MM.1S (cell line): ENCODE measurements around the gene HMOX2.

Experiments
- DNase-seq: peaks from one replicate; pipeline ENCODE4 v3.0.0-alpha.2; 2015
- H2AFZ ChIP-seq: fragments of 300-600 bp; sonication (generic); 2 replicates; pipeline ENCODE4 v1.6.0; 2016; ENCODE audit warnings: antibody characterized with exemption, low read length
- H3F3A ChIP-seq: fragments of 300-600 bp; sonication (generic); 2 replicates; pipeline ENCODE4 v1.6.1; 2016; ENCODE audit warnings: mild to moderate bottlenecking, antibody characterized with exemption, low read length, moderate library complexity, mixed read lengths; ENCODE audit not compliant: insufficient read depth
- H3K27ac ChIP-seq: fragments of 300-600 bp; sonication (generic); 2 replicates; pipeline ENCODE4 v1.5.1; 2016; ENCODE audit warnings: mild to moderate bottlenecking, low read length
- H3K27me3 ChIP-seq: fragments of 300-600 bp; sonication (generic); replicated peaks from 2 replicates; pipeline ENCODE4 v1.6.0; 2016; ENCODE audit warnings: low read length; ENCODE audit not compliant: insufficient read depth
- H3K36me3 ChIP-seq: fragments of 300-600 bp; sonication (generic); replicated peaks from 2 replicates; pipeline ENCODE4 v1.6.1; 2016; ENCODE audit warnings: mild to moderate bottlenecking, low read length, mixed read lengths; ENCODE audit not compliant: insufficient read depth
- H3K4me1 ChIP-seq: fragments of 300-600 bp; sonication (generic); 2 replicates; pipeline ENCODE4 v1.6.1; 2016; ENCODE audit warnings: low read length, mixed read lengths
- H3K4me2 ChIP-seq: fragments of 300-600 bp; sonication (generic); 2 replicates; pipeline ENCODE4 v1.6.0; 2016; ENCODE audit warnings: low read depth, low read length
- H3K4me3 ChIP-seq: fragments of 300-600 bp; sonication (generic); 2 replicates; pipeline ENCODE4 v1.5.1; 2016; ENCODE audit warnings: low read length, mixed read lengths
- H3K79me2 ChIP-seq: fragments of 300-600 bp; sonication (generic); 2 replicates; pipeline ENCODE4 v1.6.1; 2016; ENCODE audit warnings: mixed run types, low read length, mixed read lengths
- H3K9ac ChIP-seq: fragments of 300-600 bp; sonication (generic); 2 replicates; pipeline ENCODE4 v1.6.1; 2016; ENCODE audit warnings: low read length, mixed read lengths
- H3K9me2 ChIP-seq: fragments of 300-600 bp; sonication (generic); replicated peaks from 2 replicates; pipeline ENCODE4 v1.6.1; 2016; ENCODE audit warnings: mild to moderate bottlenecking, low read length, mixed read lengths; ENCODE audit not compliant: insufficient read depth
- H3K9me3 ChIP-seq: fragments of 300-600 bp; sonication (generic); replicated peaks from 2 replicates; pipeline ENCODE4 v1.6.1; 2016; ENCODE audit warnings: mild to moderate bottlenecking, low read length, mixed read lengths; ENCODE audit not compliant: insufficient read depth
- H4K20me1 ChIP-seq: fragments of 300-600 bp; sonication (generic); 2 replicates; pipeline ENCODE4 v1.6.1; 2016; ENCODE audit warnings: mild to moderate bottlenecking, low read length, moderate library complexity, mixed read lengths; ENCODE audit not compliant: insufficient read depth
- EZH2 ChIP-seq: fragments of 300-600 bp; sonication (generic); optimal IDR thresholded peaks from 2 replicates; pipeline ENCODE3; 2017; ENCODE audit warnings: low read depth, mild to moderate bottlenecking, antibody characterized with exemption, low read length, mixed read lengths
- EZH2phosphoT487 ChIP-seq: fragments of 300-600 bp; sonication (generic); IDR thresholded peaks from 2 replicates; pipeline ENCODE4 v1.6.1; 2018; ENCODE audit warnings: antibody characterized with exemption, low read length
- TF ChIP-seq, protein P1 (sequence below): fragments of 300-600 bp; sonication (generic); IDR thresholded peaks from 2 replicates; pipeline ENCODE4 v1.5.1; 2016; ENCODE audit warnings: antibody characterized with exemption, low read length, mixed read lengths

Gene HMOX2

GRCh38 chr16:4557973-4558372, 81.8 kb downstream of the HMOX2 start:
- Histone ChIP-seq H3K4me3 (no peak overlapping the region), H3K9me2 (no peaks in the 10 kb centered on the region), H3K27ac (no peak overlapping the region), H2AFZ (no peak overlapping the region), H3K27me3 (no peaks in the 10 kb centered on the region), H3K9ac (no peak overlapping the region), H3K4me2 (no peak overlapping the region), H4K20me1 (no peaks in the 10 kb centered on the region), H3K9me3 (no peaks in the 10 kb centered on the region), H3K36me3 (no peaks in the 10 kb centered on the region), H3K4me1 (no peaks in the 10 kb centered on the region), H3F3A (no peaks in the 10 kb centered on the region), H3K79me2 (no peaks in the 10 kb centered on the region)
- no peak for DNase-seq
- TF ChIP-seq EZH2 (no peak), EZH2phosphoT487 (no peak)
- TF ChIP-seq, protein P1, sequence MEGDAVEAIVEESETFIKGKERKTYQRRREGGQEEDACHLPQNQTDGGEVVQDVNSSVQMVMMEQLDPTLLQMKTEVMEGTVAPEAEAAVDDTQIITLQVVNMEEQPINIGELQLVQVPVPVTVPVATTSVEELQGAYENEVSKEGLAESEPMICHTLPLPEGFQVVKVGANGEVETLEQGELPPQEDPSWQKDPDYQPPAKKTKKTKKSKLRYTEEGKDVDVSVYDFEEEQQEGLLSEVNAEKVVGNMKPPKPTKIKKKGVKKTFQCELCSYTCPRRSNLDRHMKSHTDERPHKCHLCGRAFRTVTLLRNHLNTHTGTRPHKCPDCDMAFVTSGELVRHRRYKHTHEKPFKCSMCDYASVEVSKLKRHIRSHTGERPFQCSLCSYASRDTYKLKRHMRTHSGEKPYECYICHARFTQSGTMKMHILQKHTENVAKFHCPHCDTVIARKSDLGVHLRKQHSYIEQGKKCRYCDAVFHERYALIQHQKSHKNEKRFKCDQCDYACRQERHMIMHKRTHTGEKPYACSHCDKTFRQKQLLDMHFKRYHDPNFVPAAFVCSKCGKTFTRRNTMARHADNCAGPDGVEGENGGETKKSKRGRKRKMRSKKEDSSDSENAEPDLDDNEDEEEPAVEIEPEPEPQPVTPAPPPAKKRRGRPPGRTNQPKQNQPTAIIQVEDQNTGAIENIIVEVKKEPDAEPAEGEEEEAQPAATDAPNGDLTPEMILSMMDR = no peak
